IMR-90 (cell line): ENCODE data around the gene PRKCB. TPM values are rescaled to one million over a fixed set of nuclear protein-coding genes. Genes with fewer than 3 reads are reported as not detected.

Source experiments
- ATAC-seq: fragments of 200-7000 bp; cut with Tn5 transposase; 2 replicates; pipeline ENCODE4 v1.9.1; 2020; ENCODE audit warnings: low read depth, mild to moderate bottlenecking, moderate library complexity
- BruUV-seq: library from RNA; stranded (reverse); fragments of 400-500 nt; replicated peaks from 2 replicates; lab custom pipeline; 2021; lab: Mats Ljungman, UMichigan
- CTCF ChIA-PET: fragments of 300-600 bp; formaldehyde crosslinking; extraction: SDS; loops from one replicate; lab custom pipeline; 2021; ENCODE audit warnings: antibody characterized with exemption; lab: Yijun Ruan, JAX
- POLR2A ChIA-PET: fragments of 300-600 bp; sonication (Branson Sonifier 250); formaldehyde crosslinking; loops from one replicate; lab custom pipeline; 2022; ENCODE audit warnings: antibody characterized with exemption; ENCODE audit not compliant: unreplicated experiment; lab: Charles Lee
- DNase-seq: peaks from one replicate; pipeline ENCODE4 v3.0.0; 2013
- H2AFZ ChIP-seq: replicated peaks from 2 replicates; pipeline ENCODE3; 2013; ENCODE audit warnings: low read length, mild to moderate bottlenecking; ENCODE audit not compliant: poor library complexity
- H2AK5ac ChIP-seq: 2 replicates; pipeline ENCODE4 v1.6.1; 2013; ENCODE audit warnings: low read depth, low read length, inconsistent platforms
- H2AK9ac ChIP-seq: replicated peaks from 2 replicates; pipeline ENCODE3; 2013; ENCODE audit warnings: mild to moderate bottlenecking, low read depth, low read length, moderate library complexity; ENCODE audit not compliant: poor library complexity
- H2BK120ac ChIP-seq: 2 replicates; pipeline ENCODE4 v1.6.1; 2013; ENCODE audit warnings: low read depth, low read length, inconsistent platforms
- H2BK15ac ChIP-seq: 3 replicates; pipeline ENCODE4 v1.6.1; 2013; ENCODE audit warnings: low read depth, low read length, inconsistent platforms
- H2BK20ac ChIP-seq: 2 replicates; pipeline ENCODE4 v1.6.1; 2013; ENCODE audit warnings: low read depth, mild to moderate bottlenecking, inconsistent platforms, low read length, moderate library complexity
- H2BK5ac ChIP-seq: 2 replicates; pipeline ENCODE4 v1.6.1; 2013; ENCODE audit warnings: mild to moderate bottlenecking, low read depth, low read length, inconsistent platforms; ENCODE audit not compliant: poor library complexity, severe bottlenecking
- H3K14ac ChIP-seq: replicated peaks from 2 replicates; pipeline ENCODE4 v1.6.1; 2013; ENCODE audit warnings: low read depth, low read length, inconsistent platforms
- H3K18ac ChIP-seq: 2 replicates; pipeline ENCODE4 v1.6.1; 2013; ENCODE audit warnings: low read depth, low read length, control low read depth
- H3K23ac ChIP-seq: 2 replicates; pipeline ENCODE4 v1.6.1; 2013; ENCODE audit warnings: low read depth, low read length, inconsistent platforms
- H3K27ac ChIP-seq: 2 replicates; pipeline ENCODE4 v1.5.1; 2013; ENCODE audit warnings: mild to moderate bottlenecking, control low read depth, low read length; ENCODE audit not compliant: insufficient read depth
- H3K27me3 ChIP-seq: 2 replicates; pipeline ENCODE4 v1.6.1; 2013; ENCODE audit warnings: low read length; ENCODE audit not compliant: control insufficient read depth, insufficient read depth
- H3K36me3 ChIP-seq: 2 replicates; pipeline ENCODE4 v1.6.1; 2013; ENCODE audit warnings: low read length, mixed read lengths; ENCODE audit not compliant: control insufficient read depth, insufficient read depth
- H3K4ac ChIP-seq: 2 replicates; pipeline ENCODE4 v1.6.1; 2013; ENCODE audit warnings: low read depth, low read length, inconsistent platforms
- H3K4me1 ChIP-seq: 2 replicates; pipeline ENCODE4 v1.6.1; 2013; ENCODE audit warnings: low read length, mixed read lengths; ENCODE audit not compliant: control insufficient read depth, insufficient read depth
- H3K4me2 ChIP-seq: 2 replicates; pipeline ENCODE4 v1.6.1; 2013; ENCODE audit warnings: low read depth, mild to moderate bottlenecking, control low read depth, low read length, moderate library complexity
- H3K4me3 ChIP-seq: 2 replicates; pipeline ENCODE4 v1.5.1; 2013; ENCODE audit warnings: low read depth, mild to moderate bottlenecking, control low read depth, low read length, moderate library complexity; ENCODE audit not compliant: insufficient read depth
- H3K56ac ChIP-seq: 2 replicates; pipeline ENCODE4 v1.6.1; 2013; ENCODE audit warnings: low read length, inconsistent platforms; ENCODE audit not compliant: insufficient read depth; ENCODE audit errors: extremely low read depth
- H3K79me1 ChIP-seq, 2 experiments: 2 replicates each; pipeline ENCODE4 v1.6.1; 2013; ENCODE audit warnings: low read length in 2 of 2, inconsistent platforms in 1 of 2, low read depth in 1 of 2
- H3K9ac ChIP-seq: 2 replicates; pipeline ENCODE4 v1.6.1; 2013; ENCODE audit warnings: low read depth, low read length, control low read depth
- H3K9me1 ChIP-seq: 2 replicates; pipeline ENCODE4 v1.6.1; 2013; ENCODE audit warnings: low read length, inconsistent platforms; ENCODE audit not compliant: insufficient read depth
- H3K9me3 ChIP-seq: 2 replicates; pipeline ENCODE4 v1.6.1; 2013; ENCODE audit warnings: low read length; ENCODE audit not compliant: control insufficient read depth, insufficient read depth
- H4K20me1 ChIP-seq: 2 replicates; pipeline ENCODE4 v1.6.1; 2013; ENCODE audit warnings: low read length, inconsistent platforms; ENCODE audit not compliant: insufficient read depth
- H4K5ac ChIP-seq: 2 replicates; pipeline ENCODE4 v1.6.1; 2013; ENCODE audit warnings: mild to moderate bottlenecking, low read depth, low read length, control low read depth
- H4K8ac ChIP-seq, 2 experiments: 2 replicates each; pipeline ENCODE4 v1.6.1; 2013; ENCODE audit warnings: low read depth in 2 of 2, low read length in 2 of 2, control low read depth in 1 of 2, inconsistent platforms in 1 of 2
- H4K91ac ChIP-seq: 2 replicates; pipeline ENCODE4 v1.6.1; 2013; ENCODE audit warnings: low read depth, low read length, inconsistent platforms; ENCODE audit not compliant: insufficient read depth
- BHLHE40 ChIP-seq: fragments of 150-350 bp; IDR thresholded peaks from 2 replicates; pipeline ENCODE4 v1.6.1; 2016; ENCODE audit warnings: mild to moderate bottlenecking, low read depth, low read length
- CEBPB ChIP-seq: IDR thresholded peaks from 2 replicates; pipeline ENCODE4 v1.6.1; 2012; ENCODE audit warnings: low read depth, low read length, improper control_type of control experiment
- CHD1 ChIP-seq: IDR thresholded peaks from 2 replicates; pipeline ENCODE4 v1.6.1; 2012; ENCODE audit warnings: low read depth, low read length, improper control_type of control experiment
- CTCF ChIP-seq: conservative IDR thresholded peaks from 2 replicates; pipeline ENCODE4 v1.5.1; 2012; ENCODE audit warnings: mild to moderate bottlenecking, low read depth, low read length, improper control_type of control experiment
- MAFK ChIP-seq: IDR thresholded peaks from 2 replicates; pipeline ENCODE4 v1.6.1; 2012; ENCODE audit warnings: low read depth, low read length, improper control_type of control experiment
- MAZ ChIP-seq: IDR thresholded peaks from 2 replicates; pipeline ENCODE4 v1.6.1; 2012; ENCODE audit warnings: low read depth, mild to moderate bottlenecking, low read length, improper control_type of control experiment, moderate library complexity, borderline replicate concordance
- MXI1 ChIP-seq: IDR thresholded peaks from 2 replicates; pipeline ENCODE4 v1.6.1; 2012; ENCODE audit warnings: low read depth, mild to moderate bottlenecking, low read length, moderate library complexity, borderline replicate concordance
- NFE2L2 ChIP-seq: fragments of 150-350 bp; IDR thresholded peaks from 2 replicates; pipeline ENCODE4 v1.6.1; 2016; ENCODE audit warnings: low read depth, mild to moderate bottlenecking, low read length
- POLR2A ChIP-seq: IDR thresholded peaks from 2 replicates; pipeline ENCODE4 v1.6.1; 2012; ENCODE audit warnings: mild to moderate bottlenecking, low read depth, low read length
- RAD21 ChIP-seq: IDR thresholded peaks from 2 replicates; pipeline ENCODE4 v1.6.1; 2012; ENCODE audit warnings: low read length, improper control_type of control experiment
- RCOR1 ChIP-seq: IDR thresholded peaks from 2 replicates; pipeline ENCODE4 v1.6.1; 2012; ENCODE audit warnings: mild to moderate bottlenecking, low read length, improper control_type of control experiment; ENCODE audit not compliant: insufficient replicate concordance
- RFX5 ChIP-seq: IDR thresholded peaks from 2 replicates; pipeline ENCODE4 v1.8.0; 2012; ENCODE audit warnings: low read depth, mild to moderate bottlenecking, low read length, moderate library complexity
- SMC3 ChIP-seq: fragments of 150-350 bp; IDR thresholded peaks from 2 replicates; pipeline ENCODE4 v1.6.1; 2016; ENCODE audit warnings: low read depth, mild to moderate bottlenecking, antibody characterized with exemption, low read length, moderate library complexity
- USF2 ChIP-seq: fragments of 150-350 bp; IDR thresholded peaks from 2 replicates; pipeline ENCODE4 v1.6.1; 2017; ENCODE audit warnings: mild to moderate bottlenecking, antibody characterized with exemption, low read length, low read depth
- WGBS, 2 experiments: methylation state at CpG; one replicate each; pipeline versions ENCODE4 v1.1.5 to v1.1.7; 2013; ENCODE audit warnings: missing lambda C conversion rate in 2 of 2; ENCODE audit not compliant: insufficient read length in 1 of 2; ENCODE audit errors: extremely low coverage in 2 of 2; 5-methylcytosine and 5-hydroxymethylcytosine counted together
- dilution Hi-C: fragments of 300-500 bp; cut with HindIII; formaldehyde crosslinking; loops from one replicate; pipeline ENCODE4 v1.14.3; 2018; ENCODE audit warnings: low sequenced_read_pairs; ENCODE audit not compliant: unreplicated experiment
- in situ Hi-C: fragments of 300-500 bp; cut with MboI; formaldehyde crosslinking; loops from 3 replicates; pipeline ENCODE4 v1.14.3; 2019; ENCODE audit warnings: low sequenced_read_pairs, inconsistent platforms, mixed read lengths
- intact Hi-C: fragments of 100-400 bp; cut with micrococcal nuclease; formaldehyde crosslinking; loops from 2 replicates; pipeline ENCODE4 v1.10.0; 2022
- polyA plus RNA-seq, 3 experiments: library from polyadenylated mRNA; depleted of rRNA; stranded (reverse); fragments of >200 nt; gene quantifications; 2 replicates each; pipeline ENCODE4 v1.2.3, GENCODE V29; 2012; ENCODE audit warnings: low replicate concordance in 1 of 3
- total RNA-seq: library from RNA; depleted of rRNA; stranded (reverse); fragments of >200 nt; gene quantifications from 2 replicates; pipeline ENCODE4 v1.2.3, GENCODE V29; 2012

Gene PRKCB
- total and polyA plus RNA-seq, 2 of the 4 experiments (the other 2 are of a cell fraction) = under 0.01 TPM; not detected in 1

GRCh38 chr16:24191876-24192402 is 356.2 kb downstream of the PRKCB start:
- Histone ChIP-seq H2BK15ac (no peak overlapping the region), H3K27ac (no peak overlapping the region), H2AFZ (no peak overlapping the region), H4K20me1 (no peaks in the 10 kb centered on the region), H2AK9ac (no peak overlapping the region), H3K4me2 (no peak overlapping the region), H3K9ac (no peak overlapping the region), H4K91ac (no peak overlapping the region), H2AK5ac (no peak overlapping the region), H4K5ac (no peak overlapping the region), H3K56ac (no peak overlapping the region), H3K23ac (no peak overlapping the region), H3K9me3 (no peaks in the 10 kb centered on the region), H3K79me1 (no peaks in the 10 kb centered on the region), H2BK20ac (no peak overlapping the region), H3K4me1 (no peaks in the 10 kb centered on the region), H3K4me3 (no peak overlapping the region), H3K9me1 (no peaks in the 10 kb centered on the region), H2BK120ac (no peak overlapping the region), H3K18ac (no peak overlapping the region), H3K27me3 (no peaks in the 10 kb centered on the region), H4K8ac (no peak overlapping the region), H3K14ac (no peak overlapping the region), H2BK5ac (no peak overlapping the region), H3K36me3 (no peaks in the 10 kb centered on the region), H3K4ac (no peak overlapping the region)
- dilution Hi-C loops = no loop called here
- intact Hi-C loops = no loop called here
- ChIA-PET POLR2A (interaction anchor here (0.5 kb wide), 1 partner anchor 81 kb away, joined by 3 read pairs; no protein-coding TSS in a partner anchor), CTCF (no interaction called here)
- ATAC-seq (no peak), DNase-seq (no peak)
- TF ChIP-seq RFX5 (no peak), CHD1 (no peak), MAFK (no peak), CEBPB (no peak), NFE2L2 (no peak), MAZ (no peak), RCOR1 (no peak), USF2 (no peak), MXI1 (no peak), CTCF (no peak), RAD21 (no peak), SMC3 (no peak), BHLHE40 (no peak), POLR2A (no peak)
- 10% methylated on average over 2 of the region's 7 CpGs; no CpG with 5 or more reads in 1 of the 2 experiments for WGBS, 2 experiments
- no TSS peak for BruUV-seq
- in situ Hi-C loops = no loop called here
